ENCODE results near the gene APAF1.
A peak's percentile ranks its signal among the peaks of the same experiment; 100 is the strongest.

The APAF1 gene

GRCh38 chr12:98671459-98671858 is 26.4 kb downstream of the APAF1 start:
- no peak for DNase-seq (ENCODE audit: low read depth, low spot score)

- no peak for DNase-seq (ENCODE audit: low read depth, low spot score)
These were observed 29.8 kb downstream of the APAF1 start for GRCh38 chr12:98674841-98675240.

DNA sequence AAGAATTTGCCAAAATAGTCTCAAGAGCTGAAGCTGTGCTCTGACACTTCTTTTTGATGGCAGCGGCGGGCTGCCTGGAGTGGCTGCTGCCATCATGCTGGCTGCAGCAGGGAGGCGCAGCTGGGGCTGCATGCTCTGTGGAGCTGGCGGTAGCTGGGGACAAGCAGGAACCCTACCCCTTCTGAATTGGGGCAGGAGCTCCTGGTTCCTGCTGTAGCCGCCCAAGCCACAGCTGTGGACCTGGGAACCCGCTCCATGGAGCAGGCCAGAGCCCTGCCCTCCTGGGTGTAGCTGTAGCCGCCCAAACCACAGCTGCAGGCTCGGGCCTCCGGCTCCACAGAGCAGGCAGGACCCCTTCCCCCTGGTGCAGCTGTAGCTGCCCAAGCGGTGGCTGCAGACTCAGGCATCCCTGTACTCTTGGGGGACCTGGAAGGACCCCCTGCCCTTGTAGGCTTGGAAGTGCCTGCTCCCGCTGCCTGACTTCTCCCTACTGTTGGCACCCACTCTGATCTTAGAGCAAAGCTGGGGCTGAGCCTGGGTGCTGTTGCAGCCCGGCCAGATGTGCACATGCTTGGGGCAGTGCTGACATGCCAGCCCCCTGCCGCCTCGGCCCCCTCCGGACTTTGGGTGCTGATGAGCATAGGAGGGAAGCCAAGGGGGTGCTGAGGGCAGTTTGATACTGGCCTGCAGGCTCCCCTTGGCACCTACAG is 33.3 kb downstream of the APAF1 start:
- DNase-seq (ENCODE audit: low read depth, low spot score), result no peak

GRCh38 chr12:98678946-98679610 is 34.0 kb downstream of the APAF1 start:
- DNase-seq (ENCODE audit: low read depth, low spot score), result no peak

- DNase-seq (ENCODE audit: low read depth, low spot score), result no peak
These were observed 34.5 kb downstream of the APAF1 start for GRCh38 chr12:98679611-98680005.

DNA sequence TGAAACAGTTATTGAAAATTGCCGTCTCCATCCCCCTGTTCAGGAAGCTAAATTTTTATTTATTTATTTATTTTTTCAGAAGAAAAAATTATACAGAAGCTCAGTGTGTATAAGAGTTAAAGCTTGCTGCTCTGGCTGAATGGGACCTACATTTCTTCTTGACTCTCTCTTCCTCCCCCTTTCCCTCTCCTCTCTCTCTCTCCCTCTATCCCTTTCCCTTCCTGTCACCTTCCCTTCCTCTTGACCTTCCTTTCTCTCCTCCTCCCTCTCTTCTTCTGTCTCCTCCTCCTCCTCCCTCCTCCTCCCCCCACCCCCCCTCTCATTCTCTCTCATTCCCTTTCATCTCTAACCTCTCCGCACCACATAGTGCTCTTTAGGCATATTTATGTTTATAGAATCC is 39.1 kb downstream of the APAF1 start:
- DNase-seq (ENCODE audit: low read depth, low spot score), result no peak

DNA sequence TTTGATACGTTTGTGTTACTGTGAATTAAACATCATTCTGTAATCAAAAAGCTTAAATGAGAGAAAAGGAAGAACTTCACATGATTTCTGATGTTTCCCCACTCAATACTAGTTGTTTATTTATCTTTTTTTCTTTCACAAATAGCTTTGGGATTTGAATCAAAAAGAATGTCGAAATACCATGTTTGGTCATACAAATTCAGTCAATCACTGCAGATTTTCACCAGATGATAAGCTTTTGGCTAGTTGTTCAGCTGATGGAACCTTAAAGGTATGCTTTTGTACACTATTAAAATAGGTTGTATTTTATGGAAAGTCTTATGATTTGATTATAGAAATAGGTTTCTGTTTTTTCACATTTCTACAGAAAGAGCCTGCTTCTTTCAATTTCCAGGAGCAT is 41.5 kb downstream of the APAF1 start:
- DNase-seq (ENCODE audit: low read depth, low spot score), result no peak

GRCh38 chr12:98691351-98691750 is 46.3 kb downstream of the APAF1 start:
- DNase-seq (ENCODE audit: low read depth, low spot score), result no peak

DNA sequence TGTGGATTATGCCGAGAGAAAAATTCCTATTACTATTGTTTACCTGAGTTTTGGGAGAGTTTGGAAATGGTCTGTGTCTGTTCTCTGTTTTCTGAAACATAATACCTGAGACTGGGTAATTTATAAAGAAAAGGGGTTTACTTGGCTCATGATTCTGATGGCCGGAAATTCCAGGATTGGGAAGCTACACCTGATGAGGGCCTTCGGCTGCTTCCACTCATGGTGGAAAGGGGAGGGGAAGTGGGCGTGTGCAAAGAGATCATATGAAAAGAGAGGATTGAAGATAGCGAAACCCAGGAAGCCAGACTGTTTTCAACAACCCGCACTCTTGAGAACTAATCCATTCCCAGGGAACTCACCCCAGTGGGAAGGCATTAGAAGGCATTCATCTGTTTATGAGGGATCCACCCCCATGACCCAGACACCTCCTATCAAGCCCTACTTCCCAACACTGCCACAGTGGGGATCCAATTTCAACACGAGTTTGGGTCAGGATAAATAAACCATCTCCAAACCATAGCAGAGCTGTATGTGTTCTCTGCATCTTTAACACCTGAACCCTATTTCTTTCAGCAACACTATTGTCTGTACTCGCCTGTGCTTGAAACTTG is 51.1 kb downstream of the APAF1 start:
- DNase-seq (ENCODE audit: low read depth, low spot score), result no peak

DNA sequence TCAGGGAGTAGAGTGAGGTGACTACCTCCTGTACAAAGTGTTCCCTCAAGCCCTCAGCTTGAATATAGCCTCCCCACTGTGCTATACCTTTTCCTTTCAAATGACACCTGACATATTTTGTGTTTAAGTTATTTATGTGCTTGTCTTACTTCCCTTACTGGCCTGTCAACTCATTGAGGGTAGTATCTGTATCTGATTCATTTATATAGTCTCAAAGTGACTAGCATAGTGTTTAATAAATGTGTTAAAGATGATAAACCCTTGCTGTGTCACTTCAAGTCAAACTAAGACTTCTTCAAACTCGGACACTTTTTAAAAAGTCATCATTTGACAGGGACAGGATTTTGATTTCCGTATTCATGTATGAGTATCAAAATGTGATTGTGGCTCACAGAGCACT is 52.1 kb downstream of the APAF1 start:
- no peak for DNase-seq (ENCODE audit: low read depth, low spot score)

- peak; percentile 49 for DNase-seq (ENCODE audit: low read depth, low spot score)
These were observed 53.7 kb downstream of the APAF1 start for GRCh38 chr12:98698603-98699463.

DNA sequence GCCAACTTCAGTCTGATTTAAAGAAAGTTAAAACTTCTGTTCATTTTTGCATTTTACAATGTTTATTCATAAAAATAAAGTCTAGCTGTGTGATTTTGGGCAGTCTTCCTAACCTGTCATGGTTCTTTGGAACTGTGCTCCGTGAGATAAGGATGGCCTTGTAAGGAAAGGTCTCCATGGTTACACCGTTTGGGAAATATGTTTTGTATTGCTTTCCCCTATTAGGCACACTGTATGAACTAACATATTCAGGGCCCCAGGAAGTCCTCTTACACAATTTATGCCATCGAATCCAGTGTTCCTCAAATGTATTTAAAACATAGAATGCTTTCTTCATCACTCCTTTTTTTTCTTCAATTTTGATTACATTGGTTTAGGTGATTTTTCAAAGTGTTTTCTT is 54.5 kb downstream of the APAF1 start:
- no peak for DNase-seq (ENCODE audit: low read depth, low spot score)

GRCh38 chr12:98701166-98701565 is 56.1 kb downstream of the APAF1 start:
- DNase-seq (ENCODE audit: low read depth, low spot score), result no peak

GRCh38 chr12:98709022-98709421 is 63.9 kb downstream of the APAF1 start:
- DNase-seq (ENCODE audit: low read depth, low spot score), result no peak

GRCh38 chr12:98714426-98714825 is 69.3 kb downstream of the APAF1 start:
- DNase-seq (ENCODE audit: low read depth, low spot score), result no peak

DNA sequence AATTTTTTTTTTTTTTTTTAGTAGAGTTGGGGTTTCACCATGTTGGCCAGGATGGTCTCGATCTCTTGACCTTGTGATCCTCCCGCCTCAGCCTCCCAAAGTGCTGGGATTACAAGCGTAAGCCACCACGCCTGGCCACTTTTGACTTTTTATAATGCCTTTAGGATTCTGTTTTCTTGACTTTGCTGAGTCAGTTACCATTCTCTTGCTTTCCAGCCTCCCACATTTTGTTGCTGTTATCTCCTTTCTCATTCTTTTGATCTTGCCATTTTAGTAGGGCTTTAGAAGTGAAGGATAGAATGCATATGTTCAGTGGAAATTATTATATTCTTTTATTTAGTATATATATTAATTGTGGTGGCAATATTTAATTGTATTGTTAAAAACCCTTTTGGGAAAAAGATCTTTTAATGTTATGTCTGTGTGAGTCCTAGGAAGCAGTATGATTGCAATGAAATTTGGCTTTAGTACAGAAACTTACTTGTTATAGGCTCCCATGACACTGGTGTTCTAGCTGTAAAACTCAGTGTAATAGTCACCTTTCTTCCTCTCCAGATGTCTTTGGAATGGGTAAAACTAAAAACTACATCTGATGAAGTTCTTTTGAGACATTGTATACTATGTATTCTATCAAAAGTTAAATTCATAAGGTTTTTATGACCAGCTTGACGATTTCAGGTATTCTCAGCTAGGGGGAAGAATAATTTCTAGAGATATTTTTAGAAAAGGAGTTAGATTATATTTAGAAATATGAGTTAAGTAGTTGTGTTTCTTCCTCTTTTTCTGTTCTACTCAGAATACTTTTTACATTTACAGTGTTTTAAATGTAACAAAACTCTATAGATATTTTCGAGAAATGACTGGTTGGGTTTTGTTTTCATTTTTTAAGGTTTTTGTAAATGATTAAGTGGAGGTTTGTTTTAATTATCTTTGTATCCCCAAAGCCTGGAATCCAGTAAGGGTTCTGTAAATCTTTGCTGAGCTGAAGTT is 74.7 kb downstream of the APAF1 start:
- DNase-seq (ENCODE audit: low read depth, low spot score), result no peak

DNA sequence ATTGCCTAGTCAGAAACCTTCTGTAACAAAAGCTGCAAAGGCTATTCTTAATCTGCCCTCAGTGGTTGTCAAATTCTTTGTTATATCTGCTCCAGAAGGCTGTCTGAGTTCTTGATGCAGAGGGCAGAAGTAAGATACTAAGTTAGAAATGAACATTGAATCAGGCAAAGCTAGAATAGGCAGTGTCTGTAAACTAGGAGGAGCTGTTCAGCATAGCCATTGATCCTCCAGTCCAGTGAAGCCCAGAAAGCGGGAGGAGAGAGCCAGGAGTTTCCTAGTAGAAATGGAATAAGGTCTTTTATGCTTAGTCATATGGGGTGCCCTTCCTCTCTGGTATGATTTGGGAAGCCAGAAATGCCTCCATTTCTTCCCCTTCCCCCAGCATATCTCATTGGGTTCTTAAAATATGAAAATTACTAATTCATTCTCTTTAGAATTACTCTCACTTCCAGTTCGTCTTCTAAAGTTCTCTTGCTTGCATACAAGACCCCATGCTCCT is 76.2 kb downstream of the APAF1 start:
- DNase-seq (ENCODE audit: low read depth, low spot score), result no peak

DNA sequence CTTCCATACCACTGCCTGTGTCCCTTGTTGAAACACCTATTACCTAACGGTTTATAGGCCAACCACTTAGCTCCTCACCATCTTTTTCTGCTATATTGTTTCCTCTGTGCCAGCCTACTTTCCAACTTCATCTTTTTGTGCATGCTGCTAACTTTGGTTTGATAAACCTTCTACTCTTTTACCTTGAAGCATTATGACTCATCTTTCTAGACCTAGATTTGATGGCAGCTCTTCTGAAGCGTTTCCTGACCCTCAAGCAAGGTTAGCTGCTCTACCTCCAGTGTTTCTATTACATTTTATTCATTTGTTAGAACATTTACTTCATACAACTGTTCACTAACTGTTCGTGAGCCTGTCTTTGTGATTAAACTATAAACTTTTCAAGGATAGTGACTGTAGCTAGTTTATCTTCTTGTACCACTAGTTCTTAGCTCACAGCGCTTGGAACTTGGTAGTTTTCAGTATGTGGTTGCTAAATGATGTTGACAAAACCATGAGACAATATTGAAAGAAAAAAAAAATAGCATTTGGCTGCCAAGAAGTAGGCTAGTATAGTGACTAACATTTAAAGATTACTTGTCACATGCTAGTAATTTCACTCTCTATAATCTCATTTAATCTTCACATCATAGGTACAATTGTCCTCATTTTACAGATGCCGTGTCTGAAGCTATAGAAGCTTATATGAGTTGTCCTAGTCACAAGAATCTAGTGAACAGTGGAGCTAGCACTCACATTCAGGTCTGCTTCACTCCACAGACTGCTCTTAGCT is 79.5 kb downstream of the APAF1 start:
- no peak for DNase-seq (ENCODE audit: low read depth, low spot score)

DNA sequence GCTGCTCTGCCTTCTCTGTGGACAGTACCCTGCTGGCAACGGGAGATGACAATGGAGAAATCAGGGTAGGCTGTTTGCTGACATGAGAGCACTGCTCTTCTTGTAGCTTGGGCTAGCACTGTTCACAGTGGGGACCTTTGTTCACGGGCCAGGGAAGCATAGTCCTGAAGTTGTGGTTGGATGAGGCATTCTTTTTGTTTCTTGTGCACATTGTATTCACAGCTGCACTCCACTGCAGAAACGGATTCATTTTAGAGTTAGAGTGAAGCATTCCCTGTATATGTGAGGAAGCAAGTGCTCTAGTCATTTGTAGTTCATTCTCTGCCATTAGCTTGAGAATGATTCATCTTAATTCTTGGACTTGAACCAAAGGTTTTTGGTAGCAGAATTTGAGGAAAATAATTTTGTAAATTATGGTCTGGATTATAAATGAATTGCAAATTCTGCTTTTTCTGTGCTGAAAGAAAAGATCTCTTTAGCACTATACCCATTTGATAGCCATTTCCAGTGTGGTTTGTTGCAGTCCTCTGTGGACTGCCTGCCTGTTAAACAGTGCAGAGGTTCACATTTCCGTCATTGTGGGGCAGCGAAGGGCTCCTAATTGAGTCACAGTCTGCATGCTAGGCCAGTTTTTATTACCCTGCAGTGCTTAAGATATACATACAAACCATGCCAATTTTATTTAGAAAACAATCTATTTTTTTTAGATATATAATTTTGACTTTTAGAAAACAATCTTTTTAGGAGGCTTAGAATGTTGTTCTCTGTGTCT is 80.6 kb downstream of the APAF1 start:
- DNase-seq (ENCODE audit: low read depth, low spot score), result no peak

Data from smooth muscle cell of the brain vasculature (primary cell).